Measurements from ENCODE around the gene PRM1. TPM values are rescaled to one million over a fixed set of nuclear protein-coding genes. Genes with fewer than 3 reads are reported as not detected.
"Not testable (repeated sequence)": the region's sequence is repeated elsewhere in the genome, so short reads cannot be mapped to it uniquely, and the experiment has no call there.

Gene PRM1
- total RNA-seq, 1 donor from 2014 or later = not detected

- intact Hi-C loops (cut with DNase I) = no loop called here
- no peak for ATAC-seq
These were observed 19.4 kb upstream of the PRM1 start for GRCh38 chr16:11300560-11300892.

GRCh38 chr16:11299865-11300559 lies 18.9 kb upstream of the PRM1 start:
- ATAC-seq (no peak), DNase-seq (ENCODE audit: missing footprints) (no peak)
- intact Hi-C loops (cut with DNase I) = loop anchor here (5.0 kb wide), 1 partner anchor 57 kb away; no protein-coding TSS in a partner anchor

More at GRCh38 chr16:11300560-11300892, 19.4 kb upstream of the PRM1 start:
- DNase-seq (ENCODE audit: missing footprints) = no peak

- intact Hi-C loops (cut with DNase I) = loop anchor here (5.0 kb wide), 1 partner anchor 58 kb away; no protein-coding TSS in a partner anchor
- not testable (repeated sequence) for ATAC-seq; DNase-seq (ENCODE audit: missing footprints)
These were observed 17.9 kb upstream of the PRM1 start for GRCh38 chr16:11298950-11299547.

GRCh38 chr16:11298143-11298900 lies 17.2 kb upstream of the PRM1 start:
- intact Hi-C loops (cut with DNase I) = loop anchor here (5.0 kb wide), 1 partner anchor 59 kb away; no protein-coding TSS in a partner anchor
- DNase-seq (ENCODE audit: missing footprints) (no peak), ATAC-seq (no peak)

GRCh38 chr16:11297492-11298142 lies 16.5 kb upstream of the PRM1 start:
- DNase-seq (ENCODE audit: missing footprints) (peak; percentile 82), ATAC-seq (peak; percentile 95)
- intact Hi-C loops (cut with DNase I) = loop anchor here (2.0 to 5.0 kb wide), 3 partner anchors 39 to 327 kb away; no protein-coding TSS in a partner anchor

- ATAC-seq (peak; percentile 74), DNase-seq (ENCODE audit: missing footprints) (no peak)
- intact Hi-C loops (cut with DNase I) = loop anchor here (2.0 to 5.0 kb wide), 3 partner anchors 38 to 326 kb away; no protein-coding TSS in a partner anchor
These were observed 15.8 kb upstream of the PRM1 start for GRCh38 chr16:11296706-11297491.

- intact Hi-C loops (cut with DNase I) = loop anchor here (2.0 to 5.0 kb wide), 3 partner anchors 38 to 326 kb away; no protein-coding TSS in a partner anchor
- ATAC-seq (no peak), DNase-seq (ENCODE audit: missing footprints) (no peak)
These were observed 15.2 kb upstream of the PRM1 start for GRCh38 chr16:11296351-11296705.

GRCh38 chr16:11295672-11296071 lies 14.5 kb upstream of the PRM1 start:
- DNase-seq (ENCODE audit: missing footprints) = no peak
- no peak for ATAC-seq
- intact Hi-C loops (cut with DNase I) = loop anchor here (2.0 to 5.0 kb wide), 3 partner anchors 37 to 325 kb away; no protein-coding TSS in a partner anchor

- intact Hi-C loops (cut with DNase I) = no loop called here
- ATAC-seq (no peak), DNase-seq (ENCODE audit: missing footprints) (no peak)
These were observed 11.1 kb upstream of the PRM1 start for GRCh38 chr16:11292076-11292748.

- DNase-seq (ENCODE audit: missing footprints) = no peak
- intact Hi-C loops (cut with DNase I) = no loop called here
- no peak for ATAC-seq
These were observed 10.1 kb upstream of the PRM1 start for GRCh38 chr16:11291091-11291703.

GRCh38 chr16:11290102-11290893 lies 9.2 kb upstream of the PRM1 start:
- ATAC-seq = no peak
- intact Hi-C loops (cut with DNase I) = no loop called here
- no peak for DNase-seq (ENCODE audit: missing footprints)

- ATAC-seq; intact Hi-C loops (cut with DNase I); DNase-seq (ENCODE audit: missing footprints): not testable (repeated sequence)
These were observed 8.6 kb upstream of the PRM1 start for GRCh38 chr16:11289696-11290095.

GRCh38 chr16:11289202-11289601 lies 8.1 kb upstream of the PRM1 start:
- ATAC-seq = no peak
- DNase-seq (ENCODE audit: missing footprints) = no peak
- intact Hi-C loops (cut with DNase I) = no loop called here

- ATAC-seq = no peak
- intact Hi-C loops (cut with DNase I) = no loop called here
- no peak for DNase-seq (ENCODE audit: missing footprints)
These were observed 4.7 kb upstream of the PRM1 start for GRCh38 chr16:11285842-11286241.

GRCh38 chr16:11283820-11284248 lies 2.7 kb upstream of the PRM1 start:
- ATAC-seq = no peak
- no peak for DNase-seq (ENCODE audit: missing footprints)
- intact Hi-C loops (cut with DNase I) = no loop called here

Data from Right ventricle myocardium inferior (tissue), 1 donor.